Lung (tissue), 12 donors: ENCODE results near the gene CDKL2. TPM values are rescaled to one million over a fixed set of nuclear protein-coding genes. Genes with fewer than 3 reads are reported as not detected.
"Not testable (repeated sequence)": the region's sequence is repeated elsewhere in the genome, so short reads cannot be mapped to it uniquely, and the experiment has no call there.

Experiments
- ATAC-seq: fragments of 200-7000 bp; cut with Tn5 transposase; one replicate; pipeline ENCODE4 v1.9.1; 2020; ENCODE audit warnings: moderate number of reproducible peaks; ENCODE audit not compliant: insufficient read depth, low FRiP score
- DNase-seq, 3 donors: peaks; one replicate each; pipeline ENCODE4 v3.0.0-alpha.2; 2013 to 2017
- H3K27ac ChIP-seq, 2 donors: one replicate each; pipeline ENCODE4 v1.5.1; 2013; ENCODE audit warnings: mild to moderate bottlenecking in 2 of 2, moderate library complexity in 2 of 2, control low read depth in 1 of 2, inconsistent platforms in 1 of 2, low read depth in 1 of 2, low read length in 1 of 2
- H3K27me3 ChIP-seq, 3 donors: one replicate each; pipeline ENCODE4 v1.5.1; 2013; ENCODE audit warnings: low read length in 2 of 3; ENCODE audit not compliant: control insufficient read depth in 3 of 3, insufficient read depth in 3 of 3
- H3K36me3 ChIP-seq, 4 donors: one replicate each; pipeline ENCODE4 v1.5.1; 2013; ENCODE audit warnings: low read length in 4 of 4, mild to moderate bottlenecking in 1 of 4, moderate library complexity in 1 of 4; ENCODE audit not compliant: control insufficient read depth in 4 of 4, insufficient read depth in 4 of 4
- H3K4me1 ChIP-seq, 5 donors: one replicate each; pipeline ENCODE4 v1.5.1; 2013; ENCODE audit warnings: low read length in 5 of 5, mild to moderate bottlenecking in 2 of 5, moderate library complexity in 1 of 5; ENCODE audit not compliant: control insufficient read depth in 5 of 5, insufficient read depth in 5 of 5
- H3K4me3 ChIP-seq: one replicate; pipeline ENCODE4 v1.5.1; 2013; ENCODE audit warnings: mild to moderate bottlenecking, control low read depth, moderate library complexity
- H3K9ac ChIP-seq, 2 donors: one replicate each; pipeline ENCODE4 v1.5.1; 2013; ENCODE audit warnings: low read length in 2 of 2, control low read depth in 1 of 2; ENCODE audit not compliant: insufficient read depth in 1 of 2
- H3K9me3 ChIP-seq, 4 donors: one replicate each; pipeline ENCODE4 v1.5.1; 2013; ENCODE audit warnings: low read length in 3 of 4, mild to moderate bottlenecking in 1 of 4, moderate library complexity in 1 of 4; ENCODE audit not compliant: control insufficient read depth in 4 of 4, insufficient read depth in 3 of 4
- CTCF ChIP-seq: IDR thresholded peaks from 2 replicates; pipeline ENCODE4 v1.5.1; 2012; ENCODE audit warnings: mild to moderate bottlenecking; ENCODE audit errors: control extremely low read depth, extremely low read depth
- WGBS, 2 donors: extraction: QIAGEN DNeasy Blood & Tissue Kit; methylation state at CpG; one replicate each; pipeline ENCODE4 v1.1.7; 2013; 5-methylcytosine and 5-hydroxymethylcytosine counted together
- polyA plus RNA-seq, 2 donors: library from polyadenylated mRNA; stranded (reverse); fragments of 200-250 nt; gene quantifications; one replicate each; pipeline ENCODE4 v1.2.1, GENCODE V29; 2013
- total RNA-seq, 2 donors: library from RNA; depleted of rRNA in 1 of 2; stranded (reverse); fragments of >200 nt in 1 of 2; gene quantifications; one replicate each; pipeline ENCODE4 v1.2.1, GENCODE V29; 2014 to 2021
- donor health status: control.
- donor health status: control.
- donor health status: Bipolar disorder and iron deficiency.
- donor health status: healthy.
- donor health status: DM: yes; HTN: yes; CAD: no.

The CDKL2 gene
- total and polyA plus RNA-seq, 4 donors, result 2.7 to 16.3 (median 9.6) TPM

GRCh38 chr4:75547647-75548387 lies 82.5 kb downstream of the CDKL2 start:
- no peaks in the 10 kb centered on the region for H3K27me3 ChIP-seq
- H3K9ac ChIP-seq, result no peak overlapping the region
- DNase-seq (peak; percentile 57 to 67 (median 64)), ATAC-seq (no peak)
- no peaks in the 10 kb centered on the region for H3K9me3 ChIP-seq
- no peak for TF ChIP-seq CTCF
- no peaks in the 10 kb centered on the region for H3K4me1 ChIP-seq
- no peak overlapping the region for H3K27ac ChIP-seq
- no peak overlapping the region for H3K4me3 ChIP-seq
- peaks cover 0 to 5% (median 0%) of the 10 kb centered on the region in 4 donors for H3K36me3 ChIP-seq
- 69 to 72% methylated on average over 14 to 15 of the region's 15 CpGs for WGBS, 2 donors

- Histone ChIP-seq H3K9ac (no peak overlapping the region), H3K4me3 (no peak overlapping the region), H3K27ac (no peak overlapping the region), H3K4me1 (no peaks in the 10 kb centered on the region), H3K9me3 (no peaks in the 10 kb centered on the region), H3K27me3 (no peaks in the 10 kb centered on the region), H3K36me3 (peaks cover 0 to 6% (median 0%) of the 10 kb centered on the region in 4 donors)
- no peak for TF ChIP-seq CTCF
- WGBS, 2 donors, result 93 to 94% methylated on average over 5 of the region's 5 CpGs
- DNase-seq (no peak), ATAC-seq (no peak)
Observed at GRCh38 chr4:75545526-75545925, 84.8 kb downstream of the CDKL2 start.

- Histone ChIP-seq H3K9me3 (no peaks in the 10 kb centered on the region), H3K4me3 (no peak overlapping the region), H3K36me3 (peaks cover 0 to 6% (median under 1%) of the 10 kb centered on the region in 4 donors), H3K27me3 (no peaks in the 10 kb centered on the region), H3K4me1 (no peaks in the 10 kb centered on the region), H3K9ac (no peak overlapping the region), H3K27ac (no peak overlapping the region)
- WGBS, 2 donors, result 96 to 97% methylated on average over 3 of the region's 3 CpGs
- no peak for ATAC-seq
- no peak for DNase-seq
- no peak for TF ChIP-seq CTCF
Observed at GRCh38 chr4:75544870-75545269, 85.5 kb downstream of the CDKL2 start.

- ATAC-seq, H3K36me3 ChIP-seq, H3K27ac ChIP-seq, H3K4me1 ChIP-seq, DNase-seq, H3K9ac ChIP-seq, H3K9me3 ChIP-seq, H3K4me3 ChIP-seq, H3K27me3 ChIP-seq: not testable (repeated sequence)
- WGBS, 2 donors, result 79 to 82% methylated on average over 8 of the region's 8 CpGs
Observed at GRCh38 chr4:75544220-75544619, 86.1 kb downstream of the CDKL2 start.
